A549 (cell line): ENCODE data around the gene PARP11.

Experiments
- CEBPB ChIP-seq, 2 experiments: fragments of >200 bp in 1 of 2; sonication (Bioruptor Twin) in 1 of 2; formaldehyde crosslinking in 1 of 2; IDR thresholded peaks; 2 replicates each; pipeline ENCODE4 v1.6.1; 2012 to 2016
- EHF ChIP-seq: fragments of 250-450 bp; sonication (Bioruptor Pico); IDR thresholded peaks from 2 replicates; pipeline ENCODE4 v1.5.0; 2020; ENCODE audit warnings: mild to moderate bottlenecking
- ESRRA ChIP-seq: fragments of 150-350 bp; IDR thresholded peaks from 2 replicates; pipeline ENCODE4 v1.6.1; 2014; ENCODE audit warnings: mild to moderate bottlenecking, low read length, borderline replicate concordance
- HEYL ChIP-seq: fragments of 250-450 bp; sonication (Bioruptor Pico); IDR thresholded peaks from 2 replicates; pipeline ENCODE4 v1.8.0; 2021; ENCODE audit warnings: mild to moderate bottlenecking, moderate library complexity
- JUNB ChIP-seq: fragments of >200 bp; sonication (Bioruptor Twin); formaldehyde crosslinking; IDR thresholded peaks from 2 replicates; pipeline ENCODE4 v1.6.1; 2016
- MYC ChIP-seq: IDR thresholded peaks from 2 replicates; pipeline ENCODE4 v1.6.1; 2012; ENCODE audit warnings: mild to moderate bottlenecking, inconsistent platforms, low read length, improper control_type of control experiment, borderline replicate concordance
- POLR2A ChIP-seq: IDR thresholded peaks from 2 replicates; pipeline ENCODE4 v1.6.1; 2012; ENCODE audit warnings: mild to moderate bottlenecking, low read length
- POLR2AphosphoS2 ChIP-seq: conservative IDR thresholded peaks from 2 replicates; pipeline ENCODE4 v1.6.1; 2012; ENCODE audit warnings: low read length, improper control_type of control experiment, inconsistent platforms
- RAD21 ChIP-seq, 2 experiments: fragments of >200 bp in 1 of 2; sonication (Bioruptor Twin) in 1 of 2; formaldehyde crosslinking in 1 of 2; IDR thresholded peaks in 1 of 2; conservative IDR thresholded peaks in 1 of 2; 2 replicates in 1 of 2; 3 replicates in 1 of 2; pipeline ENCODE4 v1.6.1; 2012 to 2018; ENCODE audit warnings: inconsistent platforms in 1 of 2
- RFX5 ChIP-seq: fragments of 450-650 bp; IDR thresholded peaks from 2 replicates; pipeline ENCODE4 v1.7.1; 2014; ENCODE audit warnings: antibody characterized with exemption, mild to moderate bottlenecking, moderate library complexity
- RNF2 ChIP-seq: fragments of 200-600 bp; sonication (generic); IDR thresholded peaks from 2 replicates; pipeline ENCODE4 v1.6.1; 2016; ENCODE audit warnings: low read depth, mild to moderate bottlenecking, antibody characterized with exemption, moderate library complexity, borderline replicate concordance
- TF ChIP-seq, protein P1 (sequence below): fragments of >200 bp; sonication (Bioruptor Twin); formaldehyde crosslinking; IDR thresholded peaks from 3 replicates; pipeline ENCODE4 v1.5.1; 2016

DNA sequence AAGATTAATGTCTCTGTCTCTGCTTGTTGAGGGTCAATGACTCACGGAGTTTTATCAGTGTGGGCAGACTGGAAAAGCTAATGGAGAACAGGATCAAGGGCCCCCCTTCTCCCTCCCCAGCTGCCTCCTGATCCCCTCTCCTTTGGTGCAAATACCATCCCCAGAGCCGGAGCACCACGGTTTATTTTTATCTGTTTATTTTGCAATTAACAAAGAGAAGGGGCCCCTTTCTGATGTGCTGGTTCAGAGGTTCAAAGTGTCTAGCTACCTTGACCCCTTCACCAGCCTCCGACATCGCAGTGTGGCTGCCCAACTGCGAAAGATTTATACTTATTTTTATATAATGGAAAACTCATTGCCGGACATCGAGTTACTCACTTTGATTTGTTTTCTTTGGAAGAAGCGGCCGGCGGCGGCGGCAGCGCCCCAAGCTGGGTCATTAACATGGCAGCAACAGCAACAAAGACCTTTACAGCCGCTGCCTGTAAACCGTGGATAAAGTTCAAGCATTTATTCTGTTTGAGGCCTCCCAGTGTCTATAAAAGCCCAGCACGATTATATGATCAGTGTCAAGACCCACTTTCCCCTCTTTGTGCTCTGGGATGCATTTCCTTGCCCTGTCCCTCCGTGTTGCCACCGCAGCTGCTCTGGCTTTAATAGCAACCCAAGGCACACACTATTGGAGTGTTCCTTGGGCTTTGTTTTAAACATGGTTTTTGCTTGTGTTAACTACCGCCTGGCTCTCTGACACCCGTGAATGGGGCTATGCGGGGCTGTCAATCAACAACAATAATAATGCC is 47.4 kb upstream of the PARP11 start:
- TF ChIP-seq POLR2A (no peak), CEBPB (IDR thresholded peaks at IDR 0.05) (no peak), POLR2AphosphoS2 (no peak), RFX5 (no peak), EHF (CRISPR knock-in tag) (no peak), RNF2 (no peak), JUNB (no peak), ESRRA (no peak), HEYL (CRISPR knock-in tag) (no peak), RAD21 (conservative IDR thresholded peaks at IDR 0.05 in 1 of 2, IDR thresholded peaks at IDR 0.05 in 1 of 2) (no peak), MYC (no peak)
- TF ChIP-seq, protein P1, sequence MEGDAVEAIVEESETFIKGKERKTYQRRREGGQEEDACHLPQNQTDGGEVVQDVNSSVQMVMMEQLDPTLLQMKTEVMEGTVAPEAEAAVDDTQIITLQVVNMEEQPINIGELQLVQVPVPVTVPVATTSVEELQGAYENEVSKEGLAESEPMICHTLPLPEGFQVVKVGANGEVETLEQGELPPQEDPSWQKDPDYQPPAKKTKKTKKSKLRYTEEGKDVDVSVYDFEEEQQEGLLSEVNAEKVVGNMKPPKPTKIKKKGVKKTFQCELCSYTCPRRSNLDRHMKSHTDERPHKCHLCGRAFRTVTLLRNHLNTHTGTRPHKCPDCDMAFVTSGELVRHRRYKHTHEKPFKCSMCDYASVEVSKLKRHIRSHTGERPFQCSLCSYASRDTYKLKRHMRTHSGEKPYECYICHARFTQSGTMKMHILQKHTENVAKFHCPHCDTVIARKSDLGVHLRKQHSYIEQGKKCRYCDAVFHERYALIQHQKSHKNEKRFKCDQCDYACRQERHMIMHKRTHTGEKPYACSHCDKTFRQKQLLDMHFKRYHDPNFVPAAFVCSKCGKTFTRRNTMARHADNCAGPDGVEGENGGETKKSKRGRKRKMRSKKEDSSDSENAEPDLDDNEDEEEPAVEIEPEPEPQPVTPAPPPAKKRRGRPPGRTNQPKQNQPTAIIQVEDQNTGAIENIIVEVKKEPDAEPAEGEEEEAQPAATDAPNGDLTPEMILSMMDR, result no peak
